IMR-90 (cell line): Measurements from ENCODE around the gene CTDSP2. TPM values are rescaled to one million over a fixed set of nuclear protein-coding genes. Genes with fewer than 3 reads are reported as not detected.

Experiments
- ATAC-seq: fragments of 200-7000 bp; cut with Tn5 transposase; 2 replicates; pipeline ENCODE4 v1.9.1; 2020; ENCODE audit warnings: low read depth, mild to moderate bottlenecking, moderate library complexity
- BruUV-seq: library from RNA; stranded (reverse); fragments of 400-500 nt; replicated peaks from 2 replicates; lab custom pipeline; 2021; lab: Mats Ljungman, UMichigan
- CTCF ChIA-PET: fragments of 300-600 bp; formaldehyde crosslinking; extraction: SDS; loops from one replicate; lab custom pipeline; 2021; ENCODE audit warnings: antibody characterized with exemption; lab: Yijun Ruan, JAX
- POLR2A ChIA-PET: fragments of 300-600 bp; sonication (Branson Sonifier 250); formaldehyde crosslinking; loops from one replicate; lab custom pipeline; 2022; ENCODE audit warnings: antibody characterized with exemption; ENCODE audit not compliant: unreplicated experiment; lab: Charles Lee
- DNase-seq: peaks from one replicate; pipeline ENCODE4 v3.0.0; 2013
- H2AFZ ChIP-seq: replicated peaks from 2 replicates; pipeline ENCODE3; 2013; ENCODE audit warnings: low read length, mild to moderate bottlenecking; ENCODE audit not compliant: poor library complexity
- H2AK5ac ChIP-seq: 2 replicates; pipeline ENCODE4 v1.6.1; 2013; ENCODE audit warnings: low read depth, low read length, inconsistent platforms
- H2AK9ac ChIP-seq: replicated peaks from 2 replicates; pipeline ENCODE3; 2013; ENCODE audit warnings: mild to moderate bottlenecking, low read depth, low read length, moderate library complexity; ENCODE audit not compliant: poor library complexity
- H2BK120ac ChIP-seq: 2 replicates; pipeline ENCODE4 v1.6.1; 2013; ENCODE audit warnings: low read depth, low read length, inconsistent platforms
- H2BK15ac ChIP-seq: 3 replicates; pipeline ENCODE4 v1.6.1; 2013; ENCODE audit warnings: low read depth, low read length, inconsistent platforms
- H2BK20ac ChIP-seq: 2 replicates; pipeline ENCODE4 v1.6.1; 2013; ENCODE audit warnings: low read depth, mild to moderate bottlenecking, inconsistent platforms, low read length, moderate library complexity
- H2BK5ac ChIP-seq: 2 replicates; pipeline ENCODE4 v1.6.1; 2013; ENCODE audit warnings: mild to moderate bottlenecking, low read depth, low read length, inconsistent platforms; ENCODE audit not compliant: poor library complexity, severe bottlenecking
- H3K14ac ChIP-seq: replicated peaks from 2 replicates; pipeline ENCODE4 v1.6.1; 2013; ENCODE audit warnings: low read depth, low read length, inconsistent platforms
- H3K18ac ChIP-seq: 2 replicates; pipeline ENCODE4 v1.6.1; 2013; ENCODE audit warnings: low read depth, low read length, control low read depth
- H3K23ac ChIP-seq: 2 replicates; pipeline ENCODE4 v1.6.1; 2013; ENCODE audit warnings: low read depth, low read length, inconsistent platforms
- H3K27ac ChIP-seq: 2 replicates; pipeline ENCODE4 v1.5.1; 2013; ENCODE audit warnings: mild to moderate bottlenecking, control low read depth, low read length; ENCODE audit not compliant: insufficient read depth
- H3K27me3 ChIP-seq: 2 replicates; pipeline ENCODE4 v1.6.1; 2013; ENCODE audit warnings: low read length; ENCODE audit not compliant: control insufficient read depth, insufficient read depth
- H3K36me3 ChIP-seq: 2 replicates; pipeline ENCODE4 v1.6.1; 2013; ENCODE audit warnings: low read length, mixed read lengths; ENCODE audit not compliant: control insufficient read depth, insufficient read depth
- H3K4ac ChIP-seq: 2 replicates; pipeline ENCODE4 v1.6.1; 2013; ENCODE audit warnings: low read depth, low read length, inconsistent platforms
- H3K4me1 ChIP-seq: 2 replicates; pipeline ENCODE4 v1.6.1; 2013; ENCODE audit warnings: low read length, mixed read lengths; ENCODE audit not compliant: control insufficient read depth, insufficient read depth
- H3K4me2 ChIP-seq: 2 replicates; pipeline ENCODE4 v1.6.1; 2013; ENCODE audit warnings: low read depth, mild to moderate bottlenecking, control low read depth, low read length, moderate library complexity
- H3K4me3 ChIP-seq: 2 replicates; pipeline ENCODE4 v1.5.1; 2013; ENCODE audit warnings: low read depth, mild to moderate bottlenecking, control low read depth, low read length, moderate library complexity; ENCODE audit not compliant: insufficient read depth
- H3K56ac ChIP-seq: 2 replicates; pipeline ENCODE4 v1.6.1; 2013; ENCODE audit warnings: low read length, inconsistent platforms; ENCODE audit not compliant: insufficient read depth; ENCODE audit errors: extremely low read depth
- H3K79me1 ChIP-seq, 2 experiments: 2 replicates each; pipeline ENCODE4 v1.6.1; 2013; ENCODE audit warnings: low read length in 2 of 2, inconsistent platforms in 1 of 2, low read depth in 1 of 2
- H3K9ac ChIP-seq: 2 replicates; pipeline ENCODE4 v1.6.1; 2013; ENCODE audit warnings: low read depth, low read length, control low read depth
- H3K9me1 ChIP-seq: 2 replicates; pipeline ENCODE4 v1.6.1; 2013; ENCODE audit warnings: low read length, inconsistent platforms; ENCODE audit not compliant: insufficient read depth
- H3K9me3 ChIP-seq: 2 replicates; pipeline ENCODE4 v1.6.1; 2013; ENCODE audit warnings: low read length; ENCODE audit not compliant: control insufficient read depth, insufficient read depth
- H4K20me1 ChIP-seq: 2 replicates; pipeline ENCODE4 v1.6.1; 2013; ENCODE audit warnings: low read length, inconsistent platforms; ENCODE audit not compliant: insufficient read depth
- H4K5ac ChIP-seq: 2 replicates; pipeline ENCODE4 v1.6.1; 2013; ENCODE audit warnings: mild to moderate bottlenecking, low read depth, low read length, control low read depth
- H4K8ac ChIP-seq, 2 experiments: 2 replicates each; pipeline ENCODE4 v1.6.1; 2013; ENCODE audit warnings: low read depth in 2 of 2, low read length in 2 of 2, control low read depth in 1 of 2, inconsistent platforms in 1 of 2
- H4K91ac ChIP-seq: 2 replicates; pipeline ENCODE4 v1.6.1; 2013; ENCODE audit warnings: low read depth, low read length, inconsistent platforms; ENCODE audit not compliant: insufficient read depth
- CEBPB ChIP-seq: IDR thresholded peaks from 2 replicates; pipeline ENCODE4 v1.6.1; 2012; ENCODE audit warnings: low read depth, low read length, improper control_type of control experiment
- FOS ChIP-seq: fragments of 150-350 bp; IDR thresholded peaks from 2 replicates; pipeline ENCODE4 v1.6.1; 2016; ENCODE audit warnings: low read depth, low read length
- MAZ ChIP-seq: IDR thresholded peaks from 2 replicates; pipeline ENCODE4 v1.6.1; 2012; ENCODE audit warnings: low read depth, mild to moderate bottlenecking, low read length, improper control_type of control experiment, moderate library complexity, borderline replicate concordance
- POLR2A ChIP-seq: IDR thresholded peaks from 2 replicates; pipeline ENCODE4 v1.6.1; 2012; ENCODE audit warnings: mild to moderate bottlenecking, low read depth, low read length
- RCOR1 ChIP-seq: IDR thresholded peaks from 2 replicates; pipeline ENCODE4 v1.6.1; 2012; ENCODE audit warnings: mild to moderate bottlenecking, low read length, improper control_type of control experiment; ENCODE audit not compliant: insufficient replicate concordance
- RFX5 ChIP-seq: IDR thresholded peaks from 2 replicates; pipeline ENCODE4 v1.8.0; 2012; ENCODE audit warnings: low read depth, mild to moderate bottlenecking, low read length, moderate library complexity
- SMC3 ChIP-seq: fragments of 150-350 bp; IDR thresholded peaks from 2 replicates; pipeline ENCODE4 v1.6.1; 2016; ENCODE audit warnings: low read depth, mild to moderate bottlenecking, antibody characterized with exemption, low read length, moderate library complexity
- WGBS, 2 experiments: methylation state at CpG; one replicate each; pipeline versions ENCODE4 v1.1.5 to v1.1.7; 2013; ENCODE audit warnings: missing lambda C conversion rate in 2 of 2; ENCODE audit not compliant: insufficient read length in 1 of 2; ENCODE audit errors: extremely low coverage in 2 of 2; 5-methylcytosine and 5-hydroxymethylcytosine counted together
- dilution Hi-C: fragments of 300-500 bp; cut with HindIII; formaldehyde crosslinking; loops from one replicate; pipeline ENCODE4 v1.14.3; 2018; ENCODE audit warnings: low sequenced_read_pairs; ENCODE audit not compliant: unreplicated experiment
- in situ Hi-C: fragments of 300-500 bp; cut with MboI; formaldehyde crosslinking; loops from 3 replicates; pipeline ENCODE4 v1.14.3; 2019; ENCODE audit warnings: low sequenced_read_pairs, inconsistent platforms, mixed read lengths
- intact Hi-C: fragments of 100-400 bp; cut with micrococcal nuclease; formaldehyde crosslinking; loops from 2 replicates; pipeline ENCODE4 v1.10.0; 2022
- polyA plus RNA-seq, 3 experiments: library from polyadenylated mRNA; depleted of rRNA; stranded (reverse); fragments of >200 nt; gene quantifications; 2 replicates each; pipeline ENCODE4 v1.2.3, GENCODE V29; 2012; ENCODE audit warnings: low replicate concordance in 1 of 3
- total RNA-seq: library from RNA; depleted of rRNA; stranded (reverse); fragments of >200 nt; gene quantifications from 2 replicates; pipeline ENCODE4 v1.2.3, GENCODE V29; 2012
- TF ChIP-seq, protein P1 (sequence below): fragments of 150-350 bp; IDR thresholded peaks from 2 replicates; pipeline ENCODE4 v1.6.1; 2016; ENCODE audit warnings: low read depth, mild to moderate bottlenecking, low read length, moderate library complexity, borderline replicate concordance

CTDSP2 gene
- total and polyA plus RNA-seq, 2 of the 4 experiments (the other 2 are of a cell fraction): 114 to 156 TPM

DNA sequence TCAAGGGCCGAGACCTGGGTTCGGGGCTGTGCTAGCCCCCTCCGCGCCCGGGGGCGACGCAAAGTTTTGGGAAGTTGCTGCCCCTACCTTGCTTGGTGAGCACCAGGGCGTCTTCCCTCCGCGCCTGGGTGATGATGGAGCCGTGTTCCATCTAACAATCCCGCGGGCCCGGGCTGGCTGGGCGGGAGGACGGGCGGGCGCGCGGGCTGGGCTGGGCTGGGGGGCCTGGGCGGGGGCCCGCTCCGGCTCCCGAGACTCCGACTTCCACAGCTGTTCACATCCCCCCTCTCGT, 298 bp downstream of the CTDSP2 start:
- no TSS peak for BruUV-seq
- dilution Hi-C loops: no loop called here
- H2BK20ac ChIP-seq: no peak overlapping the region

More for the DNA sequence above, 298 bp downstream of the CTDSP2 start:
- Histone ChIP-seq H3K79me1 (peaks cover 0 to 25% of the 10 kb centered on the region in 2 experiments; a peak in 2 of 4 replicates), H3K9me1 (peaks cover 19% of the 10 kb centered on the region), H4K8ac (peak overlapping the region; percentile 72 to 74; a peak in 3 of 4 replicates), H3K4ac (peak overlapping the region; percentile 92), H4K5ac (peak overlapping the region; percentile 90), H2AK9ac (peak overlapping the region; percentile 100), H3K4me3 (peak overlapping the region; percentile 99), H2AK5ac (peak overlapping the region; percentile 94), H2BK5ac (peak overlapping the region; percentile 99), H4K91ac (peak overlapping the region; percentile 95), H3K4me2 (0 out of 2 replicates have a peak overlapping the region, but pooled peaks have one; percentile 23), H2BK15ac (peak overlapping the region; percentile 53; the same call in 1 of the 3 replicates), H2BK120ac (peak overlapping the region; percentile 76), H3K27ac (peak overlapping the region; percentile 99), H3K56ac (peak overlapping the region; percentile 95), H4K20me1 (peaks cover 46% of the 10 kb centered on the region), H3K14ac (peak overlapping the region; percentile 94), H3K27me3 (no peaks in the 10 kb centered on the region), H3K36me3 (no peaks in the 10 kb centered on the region; the same call in 1 of the 2 replicates), H3K18ac (peak overlapping the region; percentile 90), H3K9ac (peak overlapping the region; percentile 98), H2AFZ (peak overlapping the region; percentile 99), H3K23ac (peak overlapping the region; percentile 98), H3K4me1 (peaks cover 19% of the 10 kb centered on the region), H3K9me3 (no peaks in the 10 kb centered on the region)
- ATAC-seq (peak; percentile 12), DNase-seq (no peak)
- CTCF ChIA-PET: no interaction called here
- intact Hi-C loops (loop anchor here (1.0 kb wide), 1 partner anchor 56 kb away; no protein-coding TSS in a partner anchor), in situ Hi-C loops (loop anchor here (10.0 kb wide), 1 partner anchor 49 kb away; no protein-coding TSS in a partner anchor)
- TF ChIP-seq RFX5 (no peak), CEBPB (no peak), SMC3 (no peak), RCOR1 (no peak), FOS (no peak), MAZ (no peak), POLR2A (no peak)
- TF ChIP-seq, protein P1, sequence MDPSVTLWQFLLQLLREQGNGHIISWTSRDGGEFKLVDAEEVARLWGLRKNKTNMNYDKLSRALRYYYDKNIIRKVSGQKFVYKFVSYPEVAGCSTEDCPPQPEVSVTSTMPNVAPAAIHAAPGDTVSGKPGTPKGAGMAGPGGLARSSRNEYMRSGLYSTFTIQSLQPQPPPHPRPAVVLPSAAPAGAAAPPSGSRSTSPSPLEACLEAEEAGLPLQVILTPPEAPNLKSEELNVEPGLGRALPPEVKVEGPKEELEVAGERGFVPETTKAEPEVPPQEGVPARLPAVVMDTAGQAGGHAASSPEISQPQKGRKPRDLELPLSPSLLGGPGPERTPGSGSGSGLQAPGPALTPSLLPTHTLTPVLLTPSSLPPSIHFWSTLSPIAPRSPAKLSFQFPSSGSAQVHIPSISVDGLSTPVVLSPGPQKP: no peak
- 5% methylated on average over 4 of the region's 26 CpGs; no CpG with 5 or more reads in 1 of the 2 experiments for WGBS, 2 experiments
- POLR2A ChIA-PET: interaction anchor here (0.7 to 2.8 kb wide), 5 partner anchors 8 to 51 kb away, joined by 3 to 12 read pairs (median 4); no protein-coding TSS in a partner anchor
